Measurements from ENCODE around the gene CALCOCO1. TPM values are rescaled to one million over a fixed set of nuclear protein-coding genes. Genes with fewer than 3 reads are reported as not detected.

The CALCOCO1 gene
- total and polyA plus RNA-seq, 2 of the 8 experiments (the other 6 are each of a cell fraction or from before 2014, with no cell fraction given) = 20.3 to 39.3 TPM

DNA sequence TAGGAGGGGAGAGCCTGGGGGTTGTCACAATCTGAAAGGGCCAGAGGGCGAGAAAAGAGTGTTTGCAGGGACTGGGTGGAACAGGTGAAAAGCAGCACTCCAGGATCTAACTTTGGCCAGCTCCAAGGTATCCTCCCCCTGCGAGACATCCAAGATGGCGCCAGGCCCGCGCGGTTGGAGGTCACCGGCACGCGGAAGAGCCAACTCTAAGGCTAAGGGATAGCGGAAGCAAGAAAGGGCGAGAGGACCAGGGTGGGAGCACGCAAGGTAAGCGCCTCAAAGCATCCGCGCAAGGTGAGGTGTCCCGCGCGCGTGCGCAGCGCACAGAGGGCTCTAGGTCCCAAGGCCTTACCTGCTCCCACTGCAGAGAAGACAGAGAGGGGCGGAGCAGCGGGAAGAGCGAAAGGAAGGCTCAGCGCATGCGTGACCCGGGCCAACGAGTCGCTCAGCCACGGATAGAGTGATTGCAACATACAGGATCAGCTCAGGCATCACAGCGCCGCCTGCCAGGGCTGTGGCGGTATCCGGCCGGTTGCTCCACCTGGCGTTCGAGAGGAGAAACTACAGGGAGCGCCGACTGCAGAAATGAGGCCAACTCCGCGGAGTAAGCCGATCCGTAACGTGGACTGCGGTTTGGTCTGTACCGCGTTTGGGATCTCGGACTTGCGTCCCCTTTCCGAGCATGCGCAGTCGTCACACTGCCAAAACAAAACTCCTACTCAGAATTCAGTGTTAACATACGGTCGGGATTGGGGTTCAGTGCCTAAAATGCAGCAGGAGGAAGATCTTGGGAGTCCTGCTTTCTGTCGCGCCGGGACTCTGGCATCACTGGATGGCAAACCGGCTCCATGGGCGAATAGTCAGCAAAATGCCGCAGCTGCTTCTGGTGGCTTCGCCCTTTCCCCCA, 51.3 kb downstream of the CALCOCO1 start, which contains the start of gene ATP5MC2 (continued):
- TF ChIP-seq POLR2AphosphoS5 (IDR thresholded peaks at IDR 0.05; ENCODE audit: low read depth, low read length) (peak; percentile 99), ZNF274 (IDR thresholded peaks at IDR 0.05; ENCODE audit: borderline replicate concordance, extremely low read depth, low read length) (no peak), POLR2A (IDR thresholded peaks at IDR 0.05; ENCODE audit: control extremely low read depth in 1 of 2, low read depth in 2 of 2, low read length in 2 of 2) (peak; percentile 74 to 96), SUZ12 (IDR thresholded peaks at IDR 0.05; ENCODE audit: low read length) (no peak), HDAC6 (IDR thresholded peaks at IDR 0.05; ENCODE audit: low read depth, low read length) (no peak), EP300 (IDR thresholded peaks at IDR 0.05; ENCODE audit: borderline replicate concordance in 1 of 2, low read depth in 2 of 2, low read length in 2 of 2) (peak; percentile 5 to 42; a peak in 2 of 3 replicates), SP2 (IDR thresholded peaks at IDR 0.05; ENCODE audit: low read length) (peak; percentile 70), YY1 (IDR thresholded peaks at IDR 0.05; ENCODE audit: low read depth, low read length) (peak; percentile 97), CHD2 (IDR thresholded peaks at IDR 0.05; ENCODE audit: low read length) (peak; percentile 52; the same call in 1 of the 2 replicates), FOSL1 (IDR thresholded peaks at IDR 0.05; ENCODE audit: insufficient read depth, low read depth, low read length) (no peak), RXRA (IDR thresholded peaks at IDR 0.05; ENCODE audit: insufficient read depth, low read depth, low read length) (0 out of 2 replicates have a peak, but pooled peaks have one; percentile 59), RBBP5 (IDR thresholded peaks at IDR 0.05; ENCODE audit: borderline replicate concordance, low read depth, low read length) (peak; percentile 61), JUN (IDR thresholded peaks at IDR 0.05; ENCODE audit: low read depth, low read length) (peak; percentile 61; the same call in 1 of the 2 replicates), SRF (IDR thresholded peaks at IDR 0.05; ENCODE audit: low read depth, low read length) (no peak), CBX8 (IDR thresholded peaks at IDR 0.05; ENCODE audit: borderline replicate concordance, low read depth, low read length) (no peak), TCF12 (IDR thresholded peaks at IDR 0.05; ENCODE audit: low read depth, low read length) (no peak), NANOG (IDR thresholded peaks at IDR 0.05; ENCODE audit: insufficient read depth, low read depth, low read length, poor library complexity, severe bottlenecking) (peak; percentile 26), KDM4A (IDR thresholded peaks at IDR 0.05; ENCODE audit: low read depth, low read length, severe bottlenecking) (peak; percentile 70), RNF2 (IDR thresholded peaks at IDR 0.05; ENCODE audit: borderline replicate concordance, low read depth, low read length, missing control alignments, poor library complexity, severe bottlenecking) (no peak), TAF1 (IDR thresholded peaks at IDR 0.05; ENCODE audit: low read depth, low read length) (peak; percentile 94), ASH2L (IDR thresholded peaks at IDR 0.05; ENCODE audit: low read length) (peak; percentile 55), SP4 (IDR thresholded peaks at IDR 0.05; ENCODE audit: low read length) (peak; percentile 45; the same call in 1 of the 2 replicates), CBX5 (IDR thresholded peaks at IDR 0.05; ENCODE audit: low read depth, low read length) (no peak), RAD21 (IDR thresholded peaks at IDR 0.05 in 1 of 2, conservative IDR thresholded peaks at IDR 0.05 in 1 of 2; ENCODE audit: low read depth in 2 of 2, low read length in 2 of 2) (peak; percentile 66 to 84)
